GM12873 (cell line): Measurements from ENCODE around the gene PEX19.

ENCODE experiments used
- TF ChIP-seq, protein P1 (sequence below): IDR thresholded peaks from 2 replicates; pipeline ENCODE4 v1.5.1; 2012; ENCODE audit warnings: low read depth, mild to moderate bottlenecking, moderate library complexity, low read length, control low read depth; ENCODE audit not compliant: insufficient read depth; ENCODE audit errors: missing control alignments

The PEX19 gene

DNA sequence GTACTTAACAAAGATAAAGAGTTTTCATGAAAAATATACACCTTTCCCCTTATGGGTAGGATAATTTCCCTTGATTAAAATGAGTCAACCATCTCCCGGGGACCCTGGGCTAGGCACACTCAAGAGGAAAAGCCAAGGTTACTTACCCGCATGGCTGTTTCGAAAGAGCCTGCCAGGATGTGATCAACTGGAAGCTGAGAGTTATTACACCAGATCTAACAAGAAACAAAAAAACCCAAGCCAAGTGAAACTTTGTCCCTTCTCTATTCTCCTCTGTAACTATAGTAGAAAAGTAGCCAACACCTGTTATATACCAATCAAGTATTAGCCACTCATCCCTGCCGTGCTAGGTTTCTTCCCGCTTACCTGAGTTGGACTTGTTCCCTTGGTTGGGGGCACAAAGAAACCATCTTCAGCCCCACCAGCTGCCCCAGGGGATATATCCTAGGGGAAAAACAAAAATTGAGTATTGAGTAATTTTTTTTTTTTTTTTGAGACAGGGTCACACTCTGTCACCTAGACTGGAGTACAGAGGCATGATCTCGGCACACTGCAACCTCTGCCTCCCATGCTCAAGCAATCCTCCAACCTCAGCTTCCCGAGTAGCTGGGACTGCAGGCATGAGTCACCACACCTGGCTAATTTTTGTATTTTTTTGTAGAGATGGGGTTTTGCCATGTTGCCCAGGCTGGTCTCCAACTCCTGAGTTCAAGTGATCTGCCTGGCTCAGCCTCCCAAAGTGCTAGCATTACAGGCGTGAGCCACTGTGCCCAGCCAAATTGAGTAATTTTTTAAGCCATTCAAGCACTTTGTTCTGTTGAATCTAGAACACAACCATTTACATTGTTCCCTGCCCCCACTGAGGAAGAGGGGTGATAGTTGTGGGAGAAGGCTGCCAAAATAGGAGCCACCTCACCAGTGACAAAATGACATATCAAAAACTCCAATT, 8.4 kb upstream of the PEX19 start:
- TF ChIP-seq, protein P1, sequence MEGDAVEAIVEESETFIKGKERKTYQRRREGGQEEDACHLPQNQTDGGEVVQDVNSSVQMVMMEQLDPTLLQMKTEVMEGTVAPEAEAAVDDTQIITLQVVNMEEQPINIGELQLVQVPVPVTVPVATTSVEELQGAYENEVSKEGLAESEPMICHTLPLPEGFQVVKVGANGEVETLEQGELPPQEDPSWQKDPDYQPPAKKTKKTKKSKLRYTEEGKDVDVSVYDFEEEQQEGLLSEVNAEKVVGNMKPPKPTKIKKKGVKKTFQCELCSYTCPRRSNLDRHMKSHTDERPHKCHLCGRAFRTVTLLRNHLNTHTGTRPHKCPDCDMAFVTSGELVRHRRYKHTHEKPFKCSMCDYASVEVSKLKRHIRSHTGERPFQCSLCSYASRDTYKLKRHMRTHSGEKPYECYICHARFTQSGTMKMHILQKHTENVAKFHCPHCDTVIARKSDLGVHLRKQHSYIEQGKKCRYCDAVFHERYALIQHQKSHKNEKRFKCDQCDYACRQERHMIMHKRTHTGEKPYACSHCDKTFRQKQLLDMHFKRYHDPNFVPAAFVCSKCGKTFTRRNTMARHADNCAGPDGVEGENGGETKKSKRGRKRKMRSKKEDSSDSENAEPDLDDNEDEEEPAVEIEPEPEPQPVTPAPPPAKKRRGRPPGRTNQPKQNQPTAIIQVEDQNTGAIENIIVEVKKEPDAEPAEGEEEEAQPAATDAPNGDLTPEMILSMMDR: no peak

DNA sequence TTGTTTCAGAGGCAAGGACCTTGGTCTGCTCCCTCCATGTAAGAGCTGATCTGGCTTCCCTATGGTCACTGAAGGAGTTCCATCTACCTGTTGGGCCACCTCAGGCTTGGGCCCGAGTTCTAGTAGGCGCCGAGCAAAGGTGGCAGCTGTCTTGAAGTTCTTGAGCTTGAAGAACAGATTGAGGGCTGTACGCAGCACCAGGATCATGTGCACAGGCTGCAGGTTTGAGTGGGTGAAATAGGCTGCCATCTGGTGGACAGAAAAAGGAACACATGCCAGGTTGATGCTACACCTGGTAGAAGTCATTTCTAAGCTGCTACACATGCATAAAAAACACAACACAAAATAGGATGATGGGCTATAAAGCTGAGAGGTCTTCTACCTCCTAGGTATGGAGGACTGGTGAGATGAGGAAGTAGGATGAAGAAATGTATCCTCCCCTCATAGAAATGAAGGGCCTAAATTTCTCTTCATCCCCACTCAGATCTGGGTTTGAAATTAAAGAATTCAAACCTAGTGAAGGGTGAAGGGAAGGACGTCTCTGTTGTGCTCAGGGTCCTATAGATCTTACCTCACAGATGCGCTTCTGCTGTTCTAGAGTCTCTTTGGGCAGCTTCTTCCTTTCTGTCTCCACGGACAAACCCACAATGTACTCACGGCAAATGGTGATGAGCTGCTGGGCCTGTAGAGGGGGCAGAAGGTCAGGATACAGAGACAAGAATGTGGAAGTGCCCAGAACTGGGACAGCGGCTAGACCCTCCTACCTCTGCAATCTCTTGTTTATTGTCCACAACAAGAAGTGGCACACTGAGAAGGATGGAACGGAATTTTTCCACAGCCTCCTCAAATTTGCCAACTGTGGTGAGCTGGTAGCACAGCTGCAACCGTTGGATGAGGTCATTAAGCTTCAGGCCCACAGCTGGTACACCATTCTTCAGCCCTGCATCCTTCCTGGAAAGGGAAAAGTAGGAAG, 6.6 kb upstream of the PEX19 start:
- TF ChIP-seq, protein P1: peak; percentile 91

DNA sequence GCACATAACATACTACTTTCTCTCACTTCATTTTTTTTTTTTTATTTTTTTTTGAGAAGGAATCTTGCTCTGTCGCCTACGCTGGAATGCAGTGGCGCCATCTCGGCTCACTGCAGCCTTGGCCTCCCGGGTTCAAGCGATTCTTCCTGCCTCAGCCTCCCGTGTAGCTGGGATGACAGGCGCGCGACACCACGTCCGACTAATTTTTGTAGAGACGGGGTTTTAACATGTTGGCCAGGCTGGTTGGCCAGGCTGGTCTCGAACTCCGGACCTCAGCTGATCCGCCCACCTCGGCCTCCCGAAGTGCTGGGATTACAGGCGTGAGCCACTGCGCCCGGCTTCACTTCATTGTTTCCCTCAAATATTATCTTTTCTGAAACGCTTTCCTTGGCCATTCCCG, 573 bp upstream of the PEX19 start:
- TF ChIP-seq, protein P1: no peak

DNA sequence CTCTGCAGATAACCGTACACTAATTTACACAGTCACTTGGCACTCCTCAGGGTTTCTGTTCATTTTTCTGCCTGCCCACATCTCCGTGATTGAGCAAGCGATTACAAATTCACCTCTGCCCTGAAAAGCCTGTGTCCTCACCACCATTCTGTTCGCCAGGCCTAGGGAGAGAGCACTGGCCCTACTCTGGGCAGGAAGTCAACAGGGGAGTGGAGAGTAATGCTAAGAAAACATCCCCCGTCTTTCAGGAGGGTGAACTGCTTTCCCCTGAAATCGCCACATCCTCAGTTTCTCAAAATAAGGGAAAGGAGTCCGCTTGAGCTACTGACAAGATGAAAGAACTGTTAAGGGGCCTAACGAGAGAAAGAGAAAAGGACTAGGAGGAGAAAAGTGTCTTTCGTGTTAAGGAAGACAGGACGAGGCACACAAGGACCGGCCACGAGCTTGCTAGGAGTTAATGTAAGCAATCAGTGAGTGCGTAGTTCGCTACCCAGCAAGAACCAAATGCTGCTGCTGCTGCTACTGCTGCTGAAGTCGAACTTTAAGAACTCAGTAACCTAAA, 632 bp downstream of the PEX19 start:
- TF ChIP-seq, protein P1: no peak

DNA sequence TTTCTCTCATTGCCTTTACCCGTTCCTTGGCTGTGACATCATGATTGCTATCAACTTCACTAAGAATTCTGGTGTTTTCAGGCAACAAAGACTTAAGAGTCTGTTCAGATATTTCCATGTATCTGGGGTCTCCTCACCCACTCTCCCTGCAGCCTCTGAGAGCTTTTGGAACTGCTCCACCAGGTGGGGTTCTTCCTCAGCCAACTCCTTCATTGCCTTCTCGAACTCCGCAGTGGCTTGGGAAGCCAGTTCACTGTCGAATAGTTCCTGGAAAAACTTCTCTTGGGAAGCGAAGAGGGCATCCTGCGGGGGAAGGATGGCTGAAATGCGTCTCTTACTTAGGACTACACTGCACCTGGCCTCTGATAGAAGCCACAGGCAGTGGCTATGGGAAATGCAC, 2.1 kb downstream of the PEX19 start:
- TF ChIP-seq, protein P1: no peak

DNA sequence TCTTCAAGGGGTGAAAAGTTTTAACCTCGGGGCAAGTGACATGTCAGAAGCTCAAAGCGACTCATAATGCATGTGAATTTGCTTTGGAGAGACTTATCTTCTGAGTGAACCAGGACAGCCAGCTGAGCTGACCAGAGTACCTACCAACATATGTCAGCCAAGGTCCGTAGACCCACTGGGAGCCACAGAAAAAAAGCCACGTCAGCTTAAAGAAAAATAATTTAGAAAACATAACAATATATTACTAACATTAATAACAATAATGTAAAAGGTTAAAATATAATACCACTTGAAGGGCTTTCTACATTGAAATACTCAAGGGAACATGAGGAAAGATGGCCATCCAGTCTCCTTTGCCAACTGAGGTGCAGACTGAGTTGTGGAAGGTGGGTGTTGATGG, 6.9 kb downstream of the PEX19 start:
- TF ChIP-seq, protein P1: no peak
